ENCODE results near the gene DNMBP. TPM values are rescaled to one million over a fixed set of nuclear protein-coding genes. Genes with fewer than 3 reads are reported as not detected.

Gene DNMBP
- total and polyA plus RNA-seq, 2 experiments from 2014 or later = 13.4 to 31.2 TPM

GRCh38 chr10:100022403-100022802 is 12.7 kb upstream of the DNMBP start (continued):
- TF ChIP-seq CTCF (conservative IDR thresholded peaks at IDR 0.05; ENCODE audit: low read depth in 2 of 2) (no peak), EZH2phosphoT487 (IDR thresholded peaks at IDR 0.05; ENCODE audit: unreplicated experiment) (no peak), STAT1 (IDR thresholded peaks at IDR 0.05; ENCODE audit: unreplicated experiment) (no peak)

GRCh38 chr10:100021322-100021721 is 11.6 kb upstream of the DNMBP start:
- Mint-ChIP-seq H3K4me3 (no peak overlapping the region), H3K9me3 (peaks cover 7% of the 10 kb centered on the region; the same call in 2 of the 3 replicates), H3K27ac (no peak overlapping the region), H3K36me3 (ENCODE audit: low read depth) (no peaks in the 10 kb centered on the region), H3K27me3 (ENCODE audit: insufficient read depth, low read depth, poor library complexity) (no peaks in the 10 kb centered on the region), H3K4me1 (peaks cover 13% of the 10 kb centered on the region; the same call in 2 of the 3 replicates)
- Histone ChIP-seq H3F3A (replicated peaks; ENCODE audit: low read depth) (no peaks in the 10 kb centered on the region), H3K4me1 (ENCODE audit: insufficient read depth) (peaks cover 8% of the 10 kb centered on the region; the same call in 1 of the 2 replicates), H3K79me2 (replicated peaks; ENCODE audit: insufficient read depth) (no peaks in the 10 kb centered on the region), H4K20me1 (replicated peaks; ENCODE audit: insufficient read depth) (no peaks in the 10 kb centered on the region), H3K27ac (ENCODE audit: low read depth) (no peak overlapping the region), H3K27me3 (ENCODE audit: insufficient read depth) (no peaks in the 10 kb centered on the region), H2AFZ (peak overlapping the region; percentile 93), H3K36me3 (ENCODE audit: insufficient read depth) (no peaks in the 10 kb centered on the region), H3K9me2 (ENCODE audit: insufficient read depth) (no peaks in the 10 kb centered on the region), H3K4me3 (no peak overlapping the region), H3K4me2 (no peak overlapping the region)
- no peak for ATAC-seq
- no peak for TF ChIP-seq EZH2phosphoT487 (IDR thresholded peaks at IDR 0.05; ENCODE audit: unreplicated experiment)
- TF ChIP-seq JUNB (IDR thresholded peaks at IDR 0.05; ENCODE audit: unreplicated experiment) = no peak
- no peak for TF ChIP-seq REST (IDR thresholded peaks at IDR 0.05; ENCODE audit: unreplicated experiment)
- no peak for TF ChIP-seq STAT1 (IDR thresholded peaks at IDR 0.05; ENCODE audit: unreplicated experiment)
- TF ChIP-seq NANOG (IDR thresholded peaks at IDR 0.05; ENCODE audit: borderline replicate concordance) = no peak
- TF ChIP-seq EZH2 (IDR thresholded peaks at IDR 0.05; ENCODE audit: low read depth, unreplicated experiment) = no peak
- no peak for TF ChIP-seq CTCF (conservative IDR thresholded peaks at IDR 0.05; ENCODE audit: low read depth in 2 of 2)
- TF ChIP-seq POLR2AphosphoS5 (IDR thresholded peaks at IDR 0.05; ENCODE audit: low read depth) = no peak
- TF ChIP-seq ETS1 (IDR thresholded peaks at IDR 0.05) = no peak
- TF ChIP-seq CREB1 (CRISPR knock-in tag; IDR thresholded peaks at IDR 0.05; ENCODE audit: low read depth) = no peak
- no peak for DNase-seq (ENCODE audit: low spot score)

All from GM23338 (cell line).